AG04449 (cell line): Measurements from ENCODE around the gene IL9.

ENCODE experiments used
- CTCF ChIA-PET: fragments of 350-600 bp; formaldehyde crosslinking; extraction: SDS; loops from one replicate; lab custom pipeline; 2021; ENCODE audit warnings: antibody characterized with exemption; lab: Yijun Ruan, JAX
- POLR2A ChIA-PET: fragments of 400-600, 350-600 bp; formaldehyde crosslinking; extraction: SDS; loops from one replicate; lab custom pipeline; 2020; ENCODE audit warnings: antibody characterized with exemption, inconsistent platforms; lab: Yijun Ruan, JAX
- DNase-seq: peaks from one replicate; pipeline ENCODE4 v3.0.0-alpha.2; 2010; ENCODE audit warnings: low read depth, low spot score
- H3K4me3 ChIP-seq: 2 replicates; pipeline ENCODE4 v1.5.1; 2011; ENCODE audit warnings: low read depth, mild to moderate bottlenecking, control low read depth, low read length
- CTCF ChIP-seq: IDR thresholded peaks from one replicate; pipeline ENCODE4 v1.5.1; 2011; ENCODE audit warnings: mild to moderate bottlenecking, moderate library complexity, low read length, control low read depth, inconsistent platforms; ENCODE audit not compliant: insufficient read depth; ENCODE audit errors: missing control alignments

The IL9 gene

GRCh38 chr5:135847976-135848375 lies 47.7 kb downstream of the IL9 start:
- CTCF ChIA-PET: no interaction called here
- no peak overlapping the region for H3K4me3 ChIP-seq
- no peak for DNase-seq
- POLR2A ChIA-PET: no interaction called here
- TF ChIP-seq CTCF: no peak

GRCh38 chr5:135846311-135846710 lies 49.3 kb downstream of the IL9 start:
- no peak overlapping the region for H3K4me3 ChIP-seq
- no peak for DNase-seq
- no peak for TF ChIP-seq CTCF
- POLR2A ChIA-PET: no interaction called here
- CTCF ChIA-PET: interaction anchor here (1.4 kb wide), 1 partner anchor 285 kb away, joined by 4 read pairs; no protein-coding TSS in a partner anchor

GRCh38 chr5:135843571-135844337 lies 51.9 kb downstream of the IL9 start:
- ChIA-PET POLR2A (no interaction called here), CTCF (interaction anchor here (1.0 to 1.6 kb wide), 2 partner anchors 9 to 283 kb away, joined by 3 to 5 read pairs; partner anchors contain the start of gene SLC25A48)
- DNase-seq: no peak
- TF ChIP-seq CTCF: no peak
- H3K4me3 ChIP-seq: no peak overlapping the region

GRCh38 chr5:135842737-135843136 lies 52.9 kb downstream of the IL9 start:
- DNase-seq: no peak
- no peak for TF ChIP-seq CTCF
- ChIA-PET POLR2A (no interaction called here), CTCF (interaction anchor here (1.0 to 1.6 kb wide), 3 partner anchors 8 to 282 kb away, joined by 3 to 5 read pairs (median 5); partner anchors contain the start of gene SLC25A48)
- H3K4me3 ChIP-seq: no peak overlapping the region
